MCF 10A (cell line): ENCODE measurements around the gene CEBPA. TPM values are rescaled to one million over a fixed set of nuclear protein-coding genes. Genes with fewer than 3 reads are reported as not detected.

Experiments
- BruUV-seq: library from RNA; stranded (reverse); fragments of 400-500 nt; replicated peaks from 2 replicates; lab custom pipeline; 2021; lab: Mats Ljungman, UMichigan
- CTCF ChIA-PET: fragments of 300-600 bp; sonication (Branson Sonifier 250); formaldehyde crosslinking; extraction: SDS; loops from one replicate; lab custom pipeline; 2021; ENCODE audit warnings: antibody characterized with exemption, inconsistent platforms; lab: Yijun Ruan, JAX
- POLR2A ChIA-PET: fragments of 300-600, 350-650 bp; sonication (Branson Sonifier 250); formaldehyde crosslinking; extraction: SDS; loops from one replicate; lab custom pipeline; 2020; ENCODE audit warnings: antibody characterized with exemption, inconsistent platforms; lab: Yijun Ruan, JAX
- DNase-seq: peaks from one replicate; pipeline ENCODE4 v3.0.0-alpha.2; 2018; ENCODE audit not compliant: unreplicated experiment
- H3K27ac Mint-ChIP-seq: one replicate; pipeline ENCODE4 v1.8.0; 2022; ENCODE audit warnings: mild to moderate bottlenecking, low read depth, mixed read lengths; ENCODE audit not compliant: unreplicated experiment
- H3K27me3 Mint-ChIP-seq: one replicate; pipeline ENCODE4 v1.8.0; 2022; ENCODE audit warnings: mixed read lengths; ENCODE audit not compliant: insufficient read depth, unreplicated experiment
- H3K36me3 Mint-ChIP-seq: one replicate; pipeline ENCODE4 v1.8.0; 2022; ENCODE audit warnings: mild to moderate bottlenecking, moderate library complexity, mixed read lengths; ENCODE audit not compliant: insufficient read depth, unreplicated experiment
- H3K4me1 Mint-ChIP-seq: one replicate; pipeline ENCODE4 v1.8.0; 2022; ENCODE audit warnings: mixed read lengths; ENCODE audit not compliant: insufficient read depth, unreplicated experiment
- H3K4me3 Mint-ChIP-seq: one replicate; pipeline ENCODE4 v1.8.0; 2022; ENCODE audit warnings: mild to moderate bottlenecking, moderate library complexity, mixed read lengths; ENCODE audit not compliant: unreplicated experiment
- H3K9me3 Mint-ChIP-seq: one replicate; pipeline ENCODE4 v1.8.0; 2022; ENCODE audit warnings: mixed read lengths; ENCODE audit not compliant: unreplicated experiment
- intact Hi-C: fragments of 100-400 bp; cut with micrococcal nuclease; formaldehyde crosslinking; loops from 2 replicates; pipeline ENCODE4 v1.14.1; 2022
- total RNA-seq: library from RNA; stranded (reverse); gene quantifications from 2 replicates; pipeline ENCODE4 v1.2.3, GENCODE V29; 2022
- TF ChIP-seq, protein P1 (sequence below): fragments of 200-600 bp; IDR thresholded peaks from one replicate; pipeline ENCODE4 v1.8.0; 2022; ENCODE audit warnings: antibody characterized with exemption, mild to moderate bottlenecking; ENCODE audit not compliant: unreplicated experiment

Gene CEBPA
- total RNA-seq, 1 experiment from 2014 or later = 4.7 TPM

DNA sequence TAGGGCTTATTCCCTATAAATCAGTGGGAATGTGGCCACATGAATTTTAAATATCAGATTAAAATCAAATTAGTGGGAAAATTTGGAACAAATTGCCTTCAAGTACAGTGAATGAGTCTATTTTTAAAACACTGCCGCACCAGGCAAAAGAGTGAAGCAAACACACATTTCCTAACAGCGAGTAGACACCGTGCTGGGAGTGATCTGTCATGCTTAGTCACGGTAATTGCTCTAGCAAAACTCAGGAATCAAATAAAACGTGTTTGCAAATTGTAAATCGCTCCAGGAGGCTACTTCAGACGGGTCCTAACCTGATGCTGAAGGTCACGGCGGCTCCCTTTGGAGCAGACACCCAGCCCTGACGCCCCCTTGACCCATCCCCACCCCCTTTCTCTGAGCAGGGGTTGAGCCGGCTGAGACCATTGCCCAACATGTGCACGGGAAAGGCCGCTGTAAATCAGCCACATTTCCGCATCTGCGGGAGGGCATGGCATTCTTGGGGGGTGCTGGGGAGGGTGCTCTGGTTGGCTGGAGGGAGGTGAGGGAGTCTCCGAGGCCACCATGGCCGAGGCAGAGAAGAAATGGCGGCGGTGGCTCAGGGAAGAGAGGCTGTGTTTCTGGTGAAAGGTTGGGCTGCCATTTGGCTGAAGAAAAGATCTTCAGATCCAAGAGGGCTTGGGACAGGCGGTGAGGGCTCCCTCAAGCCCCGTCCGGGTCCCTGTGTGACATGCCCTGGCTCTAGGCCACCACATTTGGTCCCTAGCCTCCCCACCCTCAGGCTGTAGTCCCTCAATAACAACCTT, 8.9 kb downstream of the CEBPA start:
- CTCF ChIA-PET = interaction anchor here (0.7 to 2.1 kb wide), 5 partner anchors 9 to 113 kb away, joined by 3 to 8 read pairs (median 4); partner anchors contain the start of gene CEBPA
- Mint-ChIP-seq H3K4me1 (peaks cover 15% of the 10 kb centered on the region), H3K27me3 (no peaks in the 10 kb centered on the region), H3K9me3 (no peaks in the 10 kb centered on the region), H3K4me3 (no peak overlapping the region), H3K36me3 (no peaks in the 10 kb centered on the region), H3K27ac (peak overlapping the region; percentile 35)
- POLR2A ChIA-PET = interaction anchor here (0.6 to 2.5 kb wide), 11 partner anchors 9 to 842 kb away, joined by 3 to 17 read pairs (median 4); partner anchors contain the start of genes CEBPA and CEBPG
- no TSS peak for BruUV-seq
- DNase-seq = peak; percentile 91
- TF ChIP-seq, protein P1, sequence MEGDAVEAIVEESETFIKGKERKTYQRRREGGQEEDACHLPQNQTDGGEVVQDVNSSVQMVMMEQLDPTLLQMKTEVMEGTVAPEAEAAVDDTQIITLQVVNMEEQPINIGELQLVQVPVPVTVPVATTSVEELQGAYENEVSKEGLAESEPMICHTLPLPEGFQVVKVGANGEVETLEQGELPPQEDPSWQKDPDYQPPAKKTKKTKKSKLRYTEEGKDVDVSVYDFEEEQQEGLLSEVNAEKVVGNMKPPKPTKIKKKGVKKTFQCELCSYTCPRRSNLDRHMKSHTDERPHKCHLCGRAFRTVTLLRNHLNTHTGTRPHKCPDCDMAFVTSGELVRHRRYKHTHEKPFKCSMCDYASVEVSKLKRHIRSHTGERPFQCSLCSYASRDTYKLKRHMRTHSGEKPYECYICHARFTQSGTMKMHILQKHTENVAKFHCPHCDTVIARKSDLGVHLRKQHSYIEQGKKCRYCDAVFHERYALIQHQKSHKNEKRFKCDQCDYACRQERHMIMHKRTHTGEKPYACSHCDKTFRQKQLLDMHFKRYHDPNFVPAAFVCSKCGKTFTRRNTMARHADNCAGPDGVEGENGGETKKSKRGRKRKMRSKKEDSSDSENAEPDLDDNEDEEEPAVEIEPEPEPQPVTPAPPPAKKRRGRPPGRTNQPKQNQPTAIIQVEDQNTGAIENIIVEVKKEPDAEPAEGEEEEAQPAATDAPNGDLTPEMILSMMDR = no peak
- intact Hi-C loops = loop anchor here (5.0 kb wide), 1 partner anchor 51 kb away; no protein-coding TSS in a partner anchor

DNA sequence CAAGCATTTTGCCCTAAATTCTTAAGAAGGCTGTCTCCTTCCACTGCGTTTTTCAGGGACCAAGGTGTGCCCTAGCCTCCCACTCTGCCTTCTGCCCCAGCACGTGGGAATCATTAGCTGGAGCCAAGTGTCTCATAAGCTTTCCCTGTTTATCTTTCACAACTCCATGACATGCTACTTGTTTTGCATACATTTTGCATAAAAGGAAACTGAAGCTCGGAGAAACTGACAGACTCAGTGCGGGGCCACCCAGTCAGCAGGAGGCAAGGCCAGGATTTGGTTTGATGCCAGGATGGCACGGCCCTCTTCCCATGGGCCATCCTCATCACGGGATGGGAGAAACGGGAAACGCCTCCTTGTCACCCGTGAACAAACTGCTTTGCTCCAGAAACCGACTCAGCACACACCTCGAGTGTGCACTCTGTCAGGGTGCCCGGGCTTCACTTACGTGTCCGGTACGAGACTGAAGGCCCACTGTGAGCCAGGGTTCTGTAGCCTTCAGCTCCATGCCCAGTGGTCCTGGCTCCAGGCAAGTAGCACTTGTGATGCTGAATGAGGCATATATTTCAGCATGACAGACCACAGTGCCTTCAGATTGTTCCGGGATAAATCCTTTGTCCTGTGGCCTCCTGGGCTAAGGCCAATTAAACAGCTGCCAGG, 9.6 kb downstream of the CEBPA start:
- intact Hi-C loops = loop anchor here (5.0 kb wide), 1 partner anchor 50 kb away; no protein-coding TSS in a partner anchor
- no TSS peak for BruUV-seq
- Mint-ChIP-seq H3K36me3 (no peaks in the 10 kb centered on the region), H3K4me3 (no peak overlapping the region), H3K27ac (peak overlapping the region; percentile 16), H3K4me1 (peaks cover 15% of the 10 kb centered on the region), H3K27me3 (no peaks in the 10 kb centered on the region), H3K9me3 (peaks cover 6% of the 10 kb centered on the region)
- DNase-seq = peak; percentile 87
- ChIA-PET POLR2A (interaction anchor here (0.6 to 2.5 kb wide), 14 partner anchors 9 to 843 kb away, joined by 3 to 17 read pairs (median 4); partner anchors contain the start of genes CEBPA and CEBPG), CTCF (interaction anchor here (0.7 to 2.1 kb wide), 5 partner anchors 10 to 114 kb away, joined by 3 to 8 read pairs (median 4); partner anchors contain the start of gene CEBPA)
- TF ChIP-seq, protein P1 = no peak

DNA sequence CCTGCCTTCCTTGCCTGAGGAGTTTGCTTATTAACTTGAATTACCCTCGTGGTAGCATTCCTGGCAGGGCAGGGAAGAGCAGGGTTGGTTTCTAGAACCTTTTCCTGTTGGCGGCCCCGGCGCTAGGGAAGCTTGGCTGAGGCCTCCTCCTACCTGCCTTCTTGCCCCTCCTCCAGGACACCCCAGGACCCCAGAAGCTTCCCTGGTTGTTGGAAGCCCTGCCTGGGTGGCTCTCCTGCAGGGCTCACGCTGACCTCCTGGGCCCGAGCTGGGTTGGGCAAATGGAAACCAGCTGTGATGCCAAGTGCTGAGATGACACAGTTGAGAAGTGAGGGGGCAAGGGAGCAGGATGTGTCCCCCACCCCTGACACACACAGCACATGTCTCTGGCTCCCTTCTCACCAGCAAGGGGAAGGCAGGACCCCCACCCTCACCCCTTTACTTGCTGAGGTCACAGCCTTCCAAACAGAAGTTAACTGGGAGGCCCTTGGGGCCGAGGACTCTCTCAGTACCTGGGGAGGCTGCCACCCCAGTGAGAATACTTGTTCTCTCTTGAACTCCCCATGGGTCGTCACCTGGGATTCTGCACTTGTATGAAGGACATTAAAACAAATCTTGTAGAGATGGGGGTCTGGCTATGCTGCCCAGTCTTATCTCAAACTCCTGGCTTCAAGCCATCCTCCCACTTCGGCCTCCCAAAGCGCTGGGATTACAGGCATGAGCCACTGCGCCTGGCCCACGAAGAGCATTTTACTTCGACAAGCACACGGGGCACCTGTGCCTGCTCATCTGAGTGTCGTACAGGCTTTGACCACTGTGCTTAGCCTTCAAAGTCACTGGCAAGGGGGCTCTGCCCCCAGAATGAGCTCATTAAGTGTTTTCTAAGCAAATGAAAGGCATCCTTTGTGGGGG, 10.5 kb downstream of the CEBPA start:
- CTCF ChIA-PET = interaction anchor here (0.7 to 1.5 kb wide), 6 partner anchors 46 to 122 kb away, joined by 3 to 6 read pairs (median 3); no protein-coding TSS in a partner anchor
- Mint-ChIP-seq H3K9me3 (peaks cover 6% of the 10 kb centered on the region), H3K27ac (no peak overlapping the region), H3K36me3 (no peaks in the 10 kb centered on the region), H3K4me1 (peaks cover 15% of the 10 kb centered on the region), H3K4me3 (no peak overlapping the region), H3K27me3 (no peaks in the 10 kb centered on the region)
- no TSS peak for BruUV-seq
- TF ChIP-seq, protein P1 = no peak
- POLR2A ChIA-PET = interaction anchor here (0.9 to 2.5 kb wide), 8 partner anchors 11 to 106 kb away, joined by 3 to 17 read pairs (median 4); partner anchors contain the start of genes CEBPA and CEBPG
- intact Hi-C loops = loop anchor here (5.0 kb wide), 1 partner anchor 50 kb away; no protein-coding TSS in a partner anchor
- DNase-seq = no peak
